GM21576 (cell line): ENCODE data around the gene PRKN.
A peak's percentile ranks its signal among the peaks of the same experiment; 100 is the strongest.

Experiments used
- ATAC-seq: cut with Tn5 transposase; IDR thresholded peaks from one replicate; pipeline ENCODE4 v1.9.1; 2021; ENCODE audit warnings: mild to moderate bottlenecking, moderate library complexity; ENCODE audit not compliant: unreplicated experiment

PRKN gene

DNA sequence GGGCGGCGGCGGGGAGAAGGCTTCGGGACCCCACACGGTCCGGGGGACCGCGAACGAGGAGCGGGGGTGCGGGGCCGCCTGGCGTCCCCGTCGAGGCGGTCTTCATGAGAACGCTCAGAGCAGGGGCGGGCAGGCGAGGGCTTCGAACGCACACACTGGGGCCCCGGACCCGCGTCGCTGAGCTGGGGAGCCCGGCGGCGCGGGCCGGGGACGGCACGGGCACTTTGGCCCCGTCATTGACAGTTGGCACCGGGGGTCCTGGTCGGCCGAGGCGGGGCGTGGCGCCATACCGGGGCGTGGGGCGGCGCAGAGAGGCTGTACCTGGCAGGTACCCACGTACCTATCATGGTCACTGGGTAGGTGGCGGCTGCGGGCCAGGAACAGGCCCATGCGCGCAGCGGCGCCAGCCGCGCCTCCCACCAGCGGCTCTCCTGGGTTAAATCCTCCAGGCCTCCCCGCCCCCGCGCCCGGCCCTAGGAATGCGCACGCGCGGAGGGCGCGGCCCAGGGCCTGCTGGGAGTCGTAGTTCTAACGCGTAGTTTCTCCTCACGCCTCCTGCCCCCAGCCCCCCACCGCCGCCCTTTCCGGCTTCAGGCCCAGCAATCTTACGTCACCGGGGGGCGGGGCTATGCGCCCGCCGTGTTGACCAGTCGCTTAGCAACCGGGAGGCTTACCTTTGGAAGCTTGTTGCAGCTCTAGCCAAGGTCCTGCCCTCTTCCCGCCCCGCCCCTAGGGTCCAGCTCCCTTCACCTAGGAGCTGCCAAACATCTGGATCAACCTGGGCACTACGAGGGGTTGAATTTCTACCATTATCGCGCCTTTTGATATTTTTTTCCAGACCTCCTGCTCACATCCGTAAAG is at the start of gene PRKN, which contains the start of gene PACRG:
PRKN (minus strand) TSS at position 445 of the 861 bp plus-strand sequence.
PACRG (plus strand) TSS at position 653 of the 861 bp plus-strand sequence.
- ATAC-seq, result peak; percentile 98

DNA sequence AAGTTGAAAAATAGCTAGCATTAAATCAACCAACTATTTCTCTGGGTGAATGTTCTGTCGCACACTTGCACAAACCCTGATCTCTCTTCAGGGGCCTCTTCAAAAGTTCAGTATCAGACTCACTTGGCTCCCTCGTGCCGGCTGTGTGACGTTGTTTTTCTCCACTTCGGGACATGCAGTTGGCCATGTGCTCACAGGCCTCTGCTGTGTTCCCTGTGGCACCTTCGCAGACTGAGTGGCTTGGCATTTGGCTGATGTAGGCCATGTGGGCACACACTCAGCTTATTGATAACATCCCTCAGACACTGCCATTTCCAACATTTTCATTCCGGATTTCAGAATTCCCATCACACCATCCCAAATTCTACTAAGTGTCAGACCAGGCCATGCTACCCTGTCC is 49.5 kb upstream of the PRKN start:
- ATAC-seq, result no peak

DNA sequence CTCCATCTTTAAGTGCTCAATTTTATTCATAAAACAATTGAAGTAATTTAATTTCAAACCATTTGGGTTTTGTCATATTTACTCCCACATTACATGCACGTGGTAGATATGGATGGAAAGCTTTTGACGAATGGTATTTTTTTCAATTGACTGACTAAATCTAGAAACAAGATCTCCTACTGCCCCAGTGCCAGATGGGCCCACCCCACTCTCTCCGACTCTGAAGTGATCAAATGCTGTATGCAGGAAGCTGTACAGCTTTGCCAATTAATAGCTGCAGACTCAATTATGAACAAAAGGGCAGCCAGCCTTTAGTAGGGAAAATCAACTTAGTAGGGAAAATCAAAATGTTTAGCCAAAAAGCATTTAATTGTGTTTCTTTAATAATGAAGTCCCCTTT is 46.4 kb upstream of the PRKN start:
- ATAC-seq, result no peak

DNA sequence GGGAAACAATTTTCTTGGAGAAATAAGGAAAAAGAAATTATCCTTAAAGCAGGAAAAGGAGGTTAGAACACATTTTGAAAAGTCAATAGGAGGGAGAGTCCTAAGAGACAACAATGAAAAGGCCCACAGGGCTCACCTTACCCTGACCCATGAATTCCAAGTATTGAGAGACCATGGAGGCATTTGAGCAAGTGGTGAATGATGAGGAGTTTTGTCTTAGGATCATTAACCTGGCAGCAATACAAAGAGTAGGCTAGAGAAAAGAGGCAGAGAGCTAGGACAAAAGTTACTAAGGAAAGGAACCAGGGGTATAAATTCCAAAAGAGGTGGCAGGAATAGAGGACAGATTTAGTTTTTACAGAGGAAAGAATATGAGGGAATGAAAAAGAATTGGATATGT is 44.9 kb upstream of the PRKN start:
- no peak for ATAC-seq

DNA sequence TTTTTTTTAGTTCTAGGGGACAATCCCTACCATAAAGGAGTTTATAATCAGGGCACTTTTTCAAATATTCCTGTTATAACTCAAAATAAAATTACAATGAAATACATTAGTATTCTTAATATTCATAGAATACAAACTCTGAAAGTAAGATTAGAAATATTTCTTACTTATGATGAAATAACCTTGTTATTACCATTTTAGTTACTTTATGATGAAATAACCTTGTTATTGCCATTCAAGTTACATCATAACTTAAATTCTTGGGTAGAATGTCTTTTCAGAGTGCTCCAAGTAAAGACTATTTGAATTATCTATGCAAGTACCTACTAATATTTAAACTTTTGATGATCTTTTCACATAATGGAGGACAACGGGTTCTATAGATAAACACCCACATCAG is 43.4 kb upstream of the PRKN start:
- ATAC-seq, result no peak

- ATAC-seq, result no peak
Observed at GRCh38 chr6:162770136-162770535, 42.6 kb upstream of the PRKN start.

DNA sequence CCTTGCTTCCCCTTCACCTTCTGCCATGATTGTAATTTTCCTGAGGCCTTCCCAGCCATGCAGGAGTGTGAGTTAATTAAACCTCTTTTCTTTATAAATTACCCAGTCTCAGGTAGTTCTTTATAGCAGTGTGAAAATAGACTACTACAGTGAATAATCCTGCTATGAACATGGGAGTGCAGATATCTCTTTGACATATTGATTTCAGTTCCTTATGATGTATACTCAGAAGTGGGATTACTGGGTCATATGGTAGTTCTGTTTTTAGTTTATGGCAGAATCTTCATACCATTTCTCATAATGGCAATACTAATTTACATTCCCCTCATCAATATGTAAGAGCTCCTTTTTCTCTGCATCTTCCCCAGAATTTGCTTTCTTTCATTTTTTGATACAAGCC is 26.2 kb upstream of the PRKN start:
- ATAC-seq, result no peak

GRCh38 chr6:162751211-162751859 is 23.8 kb upstream of the PRKN start:
- ATAC-seq, result no peak

DNA sequence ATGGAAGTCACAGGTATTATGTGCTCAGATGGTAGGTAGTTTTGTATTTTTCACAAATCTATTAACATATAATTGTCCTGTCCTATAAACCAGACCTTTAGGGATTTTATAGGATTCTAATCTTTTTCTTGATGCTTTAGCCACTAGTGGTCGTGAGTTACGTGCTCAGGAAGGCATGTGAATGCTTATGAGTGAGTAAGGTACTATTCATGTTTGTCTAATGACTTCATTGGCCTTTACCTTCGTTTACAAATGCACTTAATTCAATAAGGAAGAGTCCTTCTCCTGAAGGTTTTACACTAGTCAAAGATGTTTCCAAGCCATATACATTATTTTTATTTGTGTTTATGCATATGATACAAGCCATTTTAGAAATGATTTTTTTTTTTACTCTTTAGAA is 23.2 kb upstream of the PRKN start:
- no peak for ATAC-seq

DNA sequence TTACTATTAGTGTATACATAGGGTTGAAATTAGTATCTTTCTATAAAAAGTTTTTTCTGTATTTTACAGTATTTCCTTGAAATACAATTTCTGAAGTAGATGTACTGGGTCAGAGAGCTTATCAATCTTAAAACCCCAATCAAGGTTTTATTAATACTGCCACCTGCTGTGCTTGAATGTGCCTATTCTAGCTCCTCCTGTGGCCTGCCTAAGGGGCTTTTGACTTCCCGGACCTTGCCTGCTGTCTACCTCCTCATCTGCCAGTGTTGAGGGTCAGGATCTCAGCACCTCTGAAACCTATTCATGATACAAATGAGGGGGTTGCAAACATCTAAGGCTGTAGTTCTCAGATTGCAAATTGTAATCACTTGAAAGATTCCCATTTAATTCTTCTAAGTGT is 9.4 kb upstream of the PRKN start:
- ATAC-seq, result no peak

DNA sequence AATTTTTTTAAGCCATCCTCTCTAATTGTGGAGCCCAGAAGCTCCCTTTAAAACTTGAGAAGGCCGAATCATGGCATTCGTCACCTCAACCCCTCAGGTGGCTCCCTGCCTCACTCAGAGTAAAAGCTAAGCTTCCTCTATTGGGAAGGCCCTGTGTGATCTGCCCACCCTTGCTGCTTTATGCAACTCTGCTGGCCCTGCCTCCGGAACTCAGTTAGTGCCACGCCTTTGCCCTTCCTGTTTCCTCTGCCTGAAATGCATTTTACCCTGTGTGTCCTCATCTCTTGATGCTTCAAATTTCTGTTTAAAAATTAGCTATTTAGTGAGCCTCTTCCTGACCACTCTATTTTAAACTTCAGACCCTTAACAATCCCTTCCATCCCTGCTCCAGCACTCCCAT is 5.9 kb upstream of the PRKN start:
- ATAC-seq, result no peak

DNA sequence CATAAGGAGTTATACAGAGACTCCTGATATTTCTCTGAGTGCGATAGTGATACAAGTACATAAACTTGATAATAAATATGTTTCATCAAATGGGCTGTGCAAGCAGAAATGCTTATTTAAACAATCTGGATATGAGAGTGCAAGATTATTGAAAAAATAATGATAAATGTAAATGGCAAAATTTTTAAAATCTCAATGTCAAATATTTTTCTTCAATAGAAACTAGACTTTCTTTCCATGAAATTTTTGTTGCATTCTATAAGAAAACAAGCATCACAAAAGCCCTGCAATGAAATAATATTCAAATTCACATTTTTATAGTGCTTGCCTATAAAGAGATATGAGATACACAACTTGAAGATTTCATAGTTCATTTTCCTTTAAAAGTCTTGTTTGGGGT is 2.9 kb upstream of the PRKN start:
- no peak for ATAC-seq

DNA sequence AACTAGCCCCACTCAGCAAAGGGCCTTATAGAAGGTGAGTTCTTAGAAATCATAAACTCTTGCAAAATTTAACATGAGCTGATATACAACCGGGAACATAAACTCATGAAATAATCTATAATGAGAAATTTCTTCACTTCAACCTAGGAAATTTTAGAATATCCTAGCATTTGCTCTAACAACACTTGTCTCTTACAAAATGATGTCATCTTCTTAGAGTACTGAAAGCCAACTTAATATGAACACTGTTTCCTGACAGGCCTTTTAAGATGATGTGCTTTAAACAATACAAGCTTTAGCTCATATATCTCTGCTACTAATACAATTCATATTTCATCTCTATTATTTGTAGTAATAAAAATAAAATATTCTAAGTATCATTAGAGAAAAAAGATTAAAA is 1.1 kb upstream of the PRKN start:
- no peak for ATAC-seq

DNA sequence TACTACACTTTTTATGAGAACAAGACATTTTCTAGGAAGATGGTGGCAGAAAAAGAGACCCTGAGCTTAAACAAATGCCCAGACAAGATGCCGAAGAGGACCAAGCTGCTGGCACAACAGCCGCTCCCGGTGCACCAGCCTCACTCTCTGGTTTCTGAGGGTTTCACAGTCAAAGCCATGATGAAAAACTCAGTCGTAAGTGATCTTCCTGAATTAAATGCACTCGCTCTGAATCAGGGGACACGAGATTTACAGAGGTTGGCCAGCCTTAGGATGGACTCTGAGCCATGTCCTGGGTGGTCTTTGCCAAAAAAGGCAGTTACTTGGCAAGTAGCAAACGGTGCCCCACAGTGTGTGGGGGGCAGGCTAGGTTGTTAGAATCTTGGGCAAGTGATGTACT is 631 bp upstream of the PRKN start:
- ATAC-seq, result no peak

- ATAC-seq, result peak; percentile 1
Observed at GRCh38 chr6:162726947-162727321, 632 bp downstream of the PRKN start.

- ATAC-seq, result no peak
Observed at GRCh38 chr6:162722633-162723032, 4.9 kb downstream of the PRKN start.

- no peak for ATAC-seq
Observed at GRCh38 chr6:162722226-162722625, 5.3 kb downstream of the PRKN start.

DNA sequence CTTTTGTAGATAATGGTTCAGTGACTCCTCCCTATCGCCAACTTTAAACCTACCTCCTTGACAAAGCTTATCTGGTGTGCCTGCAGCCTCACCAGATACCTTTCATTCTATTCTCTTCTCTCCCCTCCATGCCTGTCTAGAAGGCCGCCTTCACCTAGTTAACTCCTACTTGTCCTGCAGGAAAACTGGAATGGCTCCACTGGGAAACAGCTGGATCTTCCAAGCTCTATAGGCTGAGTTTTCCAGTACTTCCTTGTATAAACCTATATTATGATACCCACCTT is 6.2 kb downstream of the PRKN start:
- no peak for ATAC-seq

DNA sequence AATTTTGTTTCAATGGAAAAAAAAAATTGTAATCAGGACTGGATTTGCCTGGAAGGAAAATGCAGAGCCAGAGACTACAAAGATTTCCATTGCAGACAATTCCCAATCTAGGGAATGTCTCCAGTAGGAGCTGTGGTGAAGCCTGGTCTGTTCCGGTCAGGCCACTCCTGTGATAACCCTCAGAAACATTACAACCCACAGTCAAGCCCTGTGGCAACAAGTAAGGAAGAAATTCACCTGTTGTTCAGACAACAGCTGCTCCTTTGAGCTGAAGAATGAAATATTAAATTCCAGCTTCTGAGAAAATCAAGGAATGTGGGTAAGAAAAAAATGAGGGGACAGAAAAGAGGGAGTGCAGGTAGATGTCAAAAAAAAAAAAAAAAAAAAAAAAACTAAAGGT is 8.0 kb downstream of the PRKN start:
- no peak for ATAC-seq

DNA sequence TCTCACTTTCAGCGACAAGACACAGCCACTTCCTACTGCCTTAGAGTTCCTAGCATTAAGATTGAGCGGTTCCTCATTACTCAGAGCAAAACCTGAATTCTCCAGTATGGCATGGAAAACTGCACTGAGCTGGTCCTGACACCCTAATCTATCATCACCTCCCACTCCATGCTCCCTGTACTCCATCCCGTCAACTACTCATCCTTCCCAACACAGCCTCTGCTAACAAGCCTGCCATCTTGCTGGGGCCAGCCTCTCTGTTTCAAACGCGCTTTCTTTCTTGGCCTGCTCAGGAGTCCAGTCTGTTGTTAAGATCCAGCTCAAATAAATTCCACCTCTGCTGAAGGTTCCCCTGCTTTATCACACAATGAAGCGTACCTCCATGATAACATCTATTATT is 12.0 kb downstream of the PRKN start:
- no peak for ATAC-seq

GRCh38 chr6:162713974-162714780 is 13.4 kb downstream of the PRKN start:
- no peak for ATAC-seq

- no peak for ATAC-seq
Observed at GRCh38 chr6:162712694-162713093, 14.9 kb downstream of the PRKN start.
